T-helper 2 cell (primary cell): Measurements from ENCODE around the gene PIM2.
"Not testable (repeated sequence)": the region's sequence is repeated elsewhere in the genome, so short reads cannot be mapped to it uniquely, and the experiment has no call there.

Experiments used
- DNase-seq, 5 experiments: peaks; one replicate each; pipeline versions ENCODE4 v3.0.0 to v3.0.0-alpha.2; 2012 to 2022

PIM2 gene

DNA sequence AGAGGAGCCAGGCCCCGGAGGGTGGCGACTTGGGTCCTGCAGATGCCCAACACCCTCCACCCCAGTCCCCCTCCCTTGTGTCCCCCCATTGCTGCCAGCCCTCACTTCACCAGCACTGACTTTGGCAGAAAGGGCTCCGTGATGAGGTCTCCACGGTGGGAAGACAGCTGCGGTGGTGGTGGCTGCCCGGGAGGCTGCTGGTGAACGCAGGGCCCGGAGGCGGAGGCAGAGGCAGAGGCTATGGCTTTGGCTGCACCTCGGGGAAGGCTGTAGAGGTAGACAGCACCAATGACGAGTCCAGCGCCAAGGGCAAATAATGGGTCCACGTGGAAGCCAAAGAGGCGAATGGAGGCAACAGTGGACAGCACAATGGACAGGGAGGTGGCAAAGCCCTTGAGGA is 14.2 kb downstream of the PIM2 start:
- DNase-seq, result no peak

DNA sequence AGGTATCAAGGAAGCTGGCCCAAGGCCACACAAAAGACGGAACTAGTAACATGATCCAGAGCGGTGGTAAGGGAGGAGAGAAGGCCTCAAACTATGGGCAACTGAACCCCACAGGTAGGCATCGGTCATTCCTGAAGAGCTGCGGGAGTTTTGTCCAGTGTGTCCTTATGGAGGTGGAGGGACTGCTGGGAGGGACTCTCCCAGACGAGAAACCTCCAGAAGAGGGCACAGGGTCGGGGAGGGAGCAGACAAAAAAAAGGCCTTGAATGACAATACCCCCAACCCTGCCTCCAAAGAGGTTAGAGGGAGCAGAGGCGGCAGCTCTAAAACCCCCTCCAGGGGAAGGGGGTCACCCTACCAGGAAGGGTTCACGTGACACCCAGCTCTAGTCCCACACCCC is 14.6 kb downstream of the PIM2 start:
- no peak for DNase-seq

DNA sequence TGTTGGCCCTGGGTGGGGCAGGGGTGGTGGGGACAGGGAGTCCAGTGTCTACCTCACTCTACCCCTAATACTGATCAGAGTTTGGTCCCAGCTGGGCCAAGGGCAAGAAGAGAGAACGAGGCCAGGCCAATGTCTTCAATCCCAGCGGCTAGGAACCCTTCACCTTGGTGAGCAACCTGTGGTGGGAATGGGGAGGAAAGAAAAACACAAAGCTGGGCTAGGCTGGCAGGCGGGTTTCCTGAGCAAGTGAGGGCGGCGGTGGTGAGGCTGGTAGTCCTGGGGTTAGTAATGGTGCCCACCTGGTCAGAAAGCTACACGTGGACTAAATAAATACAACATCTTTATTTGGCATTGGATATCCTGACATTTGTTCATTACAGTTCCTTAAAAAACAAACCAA is 15.5 kb downstream of the PIM2 start:
- DNase-seq, result no peak

DNA sequence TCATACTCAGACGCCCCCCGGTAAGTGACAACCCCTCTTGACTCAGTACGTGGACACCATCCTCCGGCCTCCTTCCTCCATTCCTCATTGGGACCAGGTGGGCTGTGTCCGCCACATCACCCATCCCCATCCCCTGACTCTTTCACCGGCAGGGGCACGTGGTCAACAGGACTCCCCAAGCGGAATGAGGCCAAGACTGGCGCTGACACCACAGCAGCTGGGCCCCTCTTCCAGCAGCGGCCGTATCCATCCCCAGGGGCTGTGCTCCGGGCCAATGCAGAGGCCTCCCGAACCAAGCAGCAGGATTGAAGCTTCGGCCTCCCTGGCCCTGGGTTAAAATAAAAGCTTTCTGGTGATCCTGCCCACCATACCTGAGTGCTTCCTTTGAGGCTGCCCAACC is 16.0 kb downstream of the PIM2 start:
- no peak for DNase-seq

DNA sequence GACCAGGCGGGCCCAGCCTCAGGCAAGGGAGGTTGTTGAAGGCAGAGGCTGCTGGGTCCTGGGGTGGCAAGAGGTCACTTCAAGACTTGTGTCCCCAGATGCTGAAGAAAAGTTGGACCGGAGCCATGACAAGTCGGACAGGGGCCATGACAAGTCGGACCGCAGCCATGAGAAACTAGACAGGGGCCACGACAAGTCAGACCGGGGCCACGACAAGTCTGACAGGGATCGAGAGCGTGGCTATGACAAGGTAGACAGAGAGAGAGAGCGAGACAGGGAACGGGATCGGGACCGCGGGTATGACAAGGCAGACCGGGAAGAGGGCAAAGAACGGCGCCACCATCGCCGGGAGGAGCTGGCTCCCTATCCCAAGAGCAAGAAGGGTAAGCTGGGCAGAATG is 16.7 kb downstream of the PIM2 start:
- DNase-seq, result no peak

DNA sequence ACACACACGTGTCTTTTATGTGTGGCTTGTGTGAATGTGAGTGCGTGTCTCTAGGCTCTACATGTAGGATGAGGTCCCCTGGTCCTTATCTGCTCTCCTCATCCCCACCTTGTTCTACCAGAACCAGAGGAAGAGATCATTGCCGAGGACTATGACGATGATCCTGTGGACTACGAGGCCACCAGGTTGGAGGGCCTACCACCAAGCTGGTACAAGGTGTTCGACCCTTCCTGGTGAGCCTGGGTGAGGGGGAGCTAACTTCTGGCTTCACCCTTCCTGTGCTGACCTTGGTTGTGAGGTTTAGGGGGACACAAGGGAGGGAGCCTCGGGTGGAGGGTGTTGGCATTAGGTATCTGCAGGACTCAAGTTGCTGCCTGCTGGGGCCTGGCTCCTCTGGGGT is 17.8 kb downstream of the PIM2 start:
- no peak for DNase-seq

DNA sequence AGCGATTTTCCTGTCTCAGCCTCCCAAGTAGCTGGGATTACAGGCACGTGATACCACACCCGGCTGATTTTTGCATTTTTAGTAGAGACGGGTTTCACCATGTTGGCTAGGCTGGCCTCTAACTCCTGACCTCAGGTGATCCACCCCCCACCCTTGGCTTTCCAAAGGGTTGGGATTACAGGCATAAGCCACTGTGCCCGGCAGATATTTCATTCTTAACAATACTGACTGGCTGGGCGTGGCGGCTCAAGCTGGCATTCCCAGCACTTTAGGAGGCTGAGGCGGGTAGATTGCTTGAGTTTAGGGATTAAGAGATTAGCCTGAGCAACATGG is 19.8 kb downstream of the PIM2 start:
- no peak for DNase-seq

DNA sequence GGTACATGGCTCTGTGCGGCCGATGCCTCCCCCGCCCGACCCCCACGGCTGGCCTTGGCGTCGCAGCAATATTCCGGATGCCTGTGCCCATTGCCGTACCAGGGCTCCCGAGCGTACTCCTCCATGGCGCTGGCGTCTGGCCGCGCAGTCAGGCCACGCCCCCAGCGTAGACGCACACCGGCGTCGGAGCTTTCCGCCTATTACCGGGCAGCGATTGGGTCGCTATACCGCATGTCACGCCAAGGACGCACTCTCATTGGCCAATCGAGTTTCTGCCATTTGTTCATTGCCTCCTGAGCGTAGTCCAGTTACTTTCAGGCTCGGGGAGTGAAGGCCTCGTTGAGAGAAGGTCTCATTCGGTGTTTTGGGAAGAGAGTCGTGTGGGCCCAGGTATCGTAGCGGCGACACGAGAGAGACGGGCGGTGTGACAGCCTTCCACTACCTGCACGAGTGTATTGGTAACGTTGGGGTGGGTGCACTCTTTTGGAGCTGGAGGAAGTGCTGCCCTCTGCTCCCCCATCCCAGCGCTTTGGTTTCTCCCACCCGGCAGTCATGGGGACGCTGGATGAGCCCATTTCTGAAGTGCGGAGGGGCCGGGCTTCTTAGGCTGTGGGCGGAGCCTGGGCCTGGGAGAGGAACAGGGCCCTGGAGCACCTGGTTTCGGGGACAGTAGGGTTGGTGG is 21.1 kb downstream of the PIM2 start, which contains the start of the genes PQBP1 and TIMM17B:
TSS of gene PQBP1 (plus strand) at position 306 of the 682 bp plus-strand sequence. CDS start 580 bp downstream, outside the sequence.
TSS of gene TIMM17B (minus strand) at position 144 of the 682 bp plus-strand sequence. CDS start at position 125, 19 bp downstream.
- peak; percentile 66 to 97 (median 83) for DNase-seq

DNA sequence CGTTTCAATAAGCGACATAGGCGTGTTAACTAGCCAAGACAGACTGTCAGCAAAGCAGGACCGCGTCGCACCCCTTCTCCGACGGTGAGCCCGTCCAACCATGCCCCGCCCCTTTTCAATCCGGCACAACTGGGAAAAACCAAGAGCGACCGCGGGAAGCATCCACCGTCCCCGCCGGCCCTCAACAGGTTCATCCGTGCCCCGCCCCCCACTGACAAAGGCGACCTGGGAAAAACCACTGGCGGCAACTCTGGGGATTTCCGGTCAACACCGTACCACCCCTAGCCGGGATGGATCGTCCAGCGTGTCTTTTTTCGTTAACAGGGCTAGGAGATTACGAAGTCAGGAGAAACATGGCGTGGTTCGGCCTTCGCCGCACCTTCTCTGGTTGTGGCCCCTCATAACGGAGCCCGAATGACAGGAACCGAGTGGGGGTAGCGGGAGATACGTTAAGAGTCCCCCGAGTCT is 21.6 kb downstream of the PIM2 start:
- peak; percentile 30 to 78 (median 49) for DNase-seq

DNA sequence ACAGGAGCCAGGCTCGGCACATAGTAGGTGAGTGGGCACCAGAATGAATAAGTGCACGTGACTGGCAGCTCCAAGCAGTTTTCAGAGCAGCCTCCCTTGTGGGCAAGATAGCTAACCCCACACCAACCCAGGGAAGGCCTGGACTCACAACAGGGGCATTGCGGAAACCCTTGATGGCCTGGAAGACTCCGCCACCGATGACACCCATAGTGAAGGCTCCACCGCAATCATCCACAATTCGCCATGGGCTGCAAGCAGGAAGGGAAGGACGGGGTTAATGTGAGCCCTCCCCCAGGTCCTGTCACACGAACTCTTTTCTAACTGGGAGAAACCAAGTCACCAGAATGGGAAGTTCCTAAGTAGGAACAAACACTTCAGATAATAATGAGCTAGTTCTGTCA is 22.2 kb downstream of the PIM2 start:
- DNase-seq, result no peak

DNA sequence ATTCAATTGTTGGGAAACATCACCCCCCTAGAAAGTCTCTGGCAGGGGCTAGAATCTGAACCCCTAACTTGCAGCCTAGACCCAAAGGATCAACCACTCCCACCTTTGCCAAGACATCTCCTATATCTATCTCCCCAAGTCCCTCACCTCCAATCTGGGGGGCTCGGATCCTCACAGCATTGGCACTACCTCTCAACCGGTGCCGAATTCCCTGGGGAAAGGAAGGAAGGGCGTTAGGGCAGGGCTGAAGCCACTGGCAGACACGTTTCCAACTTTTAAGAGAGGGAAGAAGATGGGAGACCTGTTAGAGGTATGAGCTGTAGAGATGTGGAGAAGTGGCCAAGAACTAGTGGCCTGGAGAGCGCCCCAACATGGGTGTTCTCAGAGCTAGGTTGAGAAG is 23.9 kb downstream of the PIM2 start:
- DNase-seq, result no peak

DNA sequence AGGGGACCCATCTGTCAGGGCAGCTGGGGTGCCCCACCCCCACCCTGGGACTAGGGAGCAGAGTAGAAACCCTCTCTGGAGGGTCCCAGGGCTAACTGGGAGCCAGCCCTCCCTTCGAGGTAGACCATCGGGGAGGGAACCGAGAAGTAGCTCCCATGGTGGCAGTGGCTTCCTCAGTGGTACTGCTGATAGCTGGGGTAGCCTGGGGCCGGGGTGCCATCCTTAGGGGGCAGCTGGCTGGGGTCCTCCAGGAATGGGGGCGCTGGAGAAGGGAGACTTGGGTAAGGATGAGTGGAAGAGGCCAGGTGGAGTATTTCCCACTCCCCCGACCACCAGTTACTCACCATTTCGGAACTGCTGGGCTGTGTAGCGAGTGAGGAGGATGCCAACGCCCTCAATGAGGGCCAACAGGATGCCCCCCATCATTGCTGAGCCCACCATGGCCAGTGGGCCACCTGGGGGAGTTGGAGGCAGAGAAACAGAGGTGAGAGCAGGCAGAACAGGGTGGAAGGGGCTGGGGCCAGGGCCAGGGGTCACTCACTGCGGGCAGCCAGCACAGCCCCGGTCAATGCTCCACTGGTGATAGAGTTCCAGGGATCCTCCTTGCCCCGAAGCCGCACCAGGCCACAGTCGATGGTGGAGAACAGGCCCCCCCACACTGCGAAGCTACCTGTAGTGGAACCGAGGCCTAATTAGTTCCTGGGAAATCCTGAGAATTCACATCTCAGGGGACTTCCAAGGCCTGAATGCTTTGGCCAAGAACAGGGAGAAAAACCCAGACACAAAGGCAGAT is 25.1 kb downstream of the PIM2 start:
- no peak for DNase-seq

DNA sequence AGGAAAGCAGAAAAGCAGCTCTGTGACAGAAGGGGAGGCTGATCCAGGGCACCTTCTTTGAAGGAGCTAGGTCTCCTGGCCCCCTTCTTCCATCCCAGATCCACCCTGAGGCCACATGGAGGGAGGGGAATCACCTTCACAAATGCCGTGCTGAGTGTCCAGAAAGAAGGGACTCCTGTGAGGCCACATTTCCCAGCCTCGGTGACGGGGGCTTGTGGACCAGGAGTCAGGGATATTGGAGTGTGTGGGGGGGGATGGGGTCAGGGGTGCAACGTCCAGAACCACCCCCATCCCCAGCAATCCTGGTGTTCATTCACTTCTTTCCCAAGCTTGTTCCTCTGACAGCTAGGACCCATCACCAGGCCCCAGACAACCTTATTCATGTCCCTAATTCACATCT is 25.9 kb downstream of the PIM2 start:
- DNase-seq, result no peak

DNA sequence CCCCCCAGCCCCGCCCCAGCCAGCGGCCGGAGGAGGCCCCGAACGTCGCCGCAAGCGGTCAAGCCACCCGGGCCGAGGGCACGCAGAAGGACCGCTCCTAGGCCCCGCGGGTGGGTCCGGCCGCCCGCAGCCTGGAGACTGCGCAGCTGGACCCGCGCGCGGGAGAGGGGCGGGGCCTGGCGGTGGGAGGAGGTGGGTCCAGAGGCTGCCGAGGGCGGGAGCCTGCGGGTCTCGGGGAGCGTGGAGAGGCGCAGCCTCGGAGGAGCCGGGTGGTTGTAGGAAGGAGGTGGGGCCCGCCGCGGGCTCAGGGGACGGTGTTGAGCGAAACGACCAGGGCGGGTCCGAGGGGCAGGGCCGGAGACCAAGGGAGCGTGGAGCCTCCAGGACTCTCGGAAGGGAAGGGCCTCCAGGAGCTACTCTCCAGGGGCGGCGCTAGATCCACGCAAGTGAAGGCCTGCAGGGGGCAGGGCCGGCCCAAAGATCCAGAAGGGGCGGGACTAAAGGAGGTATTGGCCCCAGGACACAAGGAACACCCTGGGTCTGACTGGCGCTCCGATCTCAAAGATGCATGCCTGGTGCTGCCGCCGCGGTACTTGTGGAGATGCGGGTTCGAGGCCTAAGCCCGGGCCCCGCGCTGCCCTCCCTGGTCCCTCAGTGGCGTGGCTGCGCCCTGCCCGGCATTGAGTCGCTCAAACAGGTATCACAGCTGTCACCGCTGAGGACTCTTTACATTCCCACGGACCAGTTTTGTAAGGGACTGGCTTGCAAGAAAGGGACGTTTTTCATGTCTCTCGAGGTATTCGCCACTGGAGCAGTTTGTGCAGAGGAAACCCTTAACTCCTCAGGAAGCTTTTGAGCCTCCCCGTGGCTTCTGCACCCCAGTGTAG is 27.2 kb downstream of the PIM2 start:
- peak; percentile 46 to 79 (median 67) for DNase-seq

DNA sequence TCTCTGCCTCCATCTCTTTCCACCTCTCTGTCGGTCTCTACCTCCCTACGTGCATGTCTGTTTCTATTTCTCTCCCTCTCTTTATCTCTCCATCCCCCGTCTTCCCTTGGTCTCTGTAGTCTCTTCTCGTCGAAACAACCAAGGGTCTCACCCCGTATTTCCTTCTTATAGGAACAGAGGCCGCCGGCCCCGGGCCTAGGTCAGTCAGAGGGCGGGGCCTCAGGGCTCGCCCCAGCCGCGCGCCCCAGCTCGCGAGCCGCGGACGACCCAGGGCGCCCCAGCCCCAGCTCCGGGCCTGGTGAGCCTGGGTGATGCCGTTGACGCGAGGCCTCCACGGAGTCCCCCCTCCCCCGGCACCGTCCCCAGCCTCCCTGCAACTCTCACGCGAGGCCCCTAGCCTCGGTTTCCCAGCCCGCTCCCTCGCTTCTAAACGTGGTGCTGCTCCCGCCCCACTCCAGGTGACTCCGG is 27.9 kb downstream of the PIM2 start:
- DNase-seq, result peak in 1 of 5 experiments; percentile 40

DNA sequence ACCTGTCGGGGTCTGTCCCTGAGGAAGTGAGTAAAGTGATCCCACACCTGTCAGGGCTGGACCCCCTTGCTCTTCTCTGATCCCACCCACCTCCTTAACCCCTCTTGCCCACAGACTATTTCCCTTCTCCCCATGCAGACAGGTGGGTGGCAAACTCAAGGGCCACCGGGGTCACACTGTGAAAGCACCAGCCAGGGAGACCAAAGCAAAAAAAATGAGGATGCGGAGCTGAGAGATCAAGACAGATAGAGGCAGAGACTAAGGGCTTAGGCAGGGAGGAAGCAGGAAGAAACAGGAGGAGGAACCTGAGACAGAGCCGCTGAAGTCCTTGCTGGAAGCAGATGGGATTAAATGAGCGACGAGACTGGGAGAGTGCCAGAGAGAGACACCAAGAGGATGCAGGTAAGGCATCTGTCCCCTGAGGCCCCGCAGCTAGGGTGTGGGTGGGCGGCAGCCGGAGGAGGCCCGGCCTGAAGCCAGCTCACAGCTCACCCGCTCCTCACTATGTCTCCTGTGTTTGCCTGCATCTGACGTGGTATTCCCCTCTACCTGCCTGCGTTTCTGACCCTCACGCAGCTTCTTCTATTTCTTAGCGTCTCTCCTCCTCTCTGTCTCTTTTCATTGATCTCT is 28.4 kb downstream of the PIM2 start:
- no peak for DNase-seq

DNA sequence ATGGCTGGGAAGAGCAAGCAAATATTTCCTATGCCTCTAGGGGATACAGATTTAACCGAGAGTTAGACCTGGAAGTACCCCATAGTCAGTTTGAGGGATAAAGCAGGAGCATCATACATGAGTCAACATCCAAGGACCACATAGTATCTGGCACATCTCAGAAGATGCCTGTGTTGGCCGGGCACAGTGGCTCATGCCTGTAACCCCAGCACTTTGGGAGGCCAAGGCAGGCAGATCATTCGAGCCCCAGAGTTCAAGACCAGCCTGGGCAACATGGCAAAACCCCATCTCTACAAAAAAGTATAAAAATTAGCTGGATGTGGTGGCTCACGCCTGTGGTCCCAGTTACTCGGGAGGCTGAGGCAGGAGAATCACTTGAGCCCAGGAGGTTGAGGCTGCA is 32.2 kb downstream of the PIM2 start:
- not testable (repeated sequence) for DNase-seq

DNA sequence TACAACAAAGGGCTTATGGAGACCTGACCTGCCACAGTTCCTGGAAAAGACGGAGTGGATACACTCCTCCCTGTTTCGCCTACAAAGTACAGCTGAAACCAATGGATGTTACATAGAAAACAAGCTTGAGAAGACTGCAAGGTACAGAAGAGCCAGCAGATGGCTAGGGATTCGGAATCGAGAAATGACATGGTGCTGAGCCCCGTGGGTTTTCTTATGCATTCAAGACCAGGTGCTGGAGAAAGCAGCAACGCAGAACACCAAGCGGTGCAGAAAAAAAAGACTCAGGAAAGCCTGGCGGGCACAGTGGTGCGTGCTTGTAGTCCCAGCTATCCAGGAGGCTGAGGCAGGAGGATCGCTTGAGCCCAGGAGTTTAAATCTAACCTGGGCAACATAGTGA is 35.1 kb downstream of the PIM2 start:
- DNase-seq, result no peak

DNA sequence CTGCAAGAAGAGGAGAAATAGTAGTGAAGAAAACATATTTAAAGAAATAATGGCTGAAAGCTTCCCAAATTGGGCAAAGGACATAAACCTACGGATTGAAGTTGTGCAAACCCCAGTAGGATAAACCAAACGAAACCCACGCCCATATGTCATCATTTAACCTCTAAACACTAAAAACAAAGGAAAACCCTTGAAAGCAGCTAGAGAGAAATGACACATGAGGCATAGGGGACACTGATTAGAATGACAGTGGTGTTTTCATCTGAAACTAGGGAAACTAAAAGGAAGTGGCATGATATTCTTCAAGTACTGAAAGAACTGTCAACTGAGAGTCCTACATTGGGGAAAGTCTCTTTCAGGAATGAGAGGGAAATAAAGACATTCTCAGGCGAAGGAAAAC is 41.9 kb downstream of the PIM2 start:
- not testable (repeated sequence) for DNase-seq

DNA sequence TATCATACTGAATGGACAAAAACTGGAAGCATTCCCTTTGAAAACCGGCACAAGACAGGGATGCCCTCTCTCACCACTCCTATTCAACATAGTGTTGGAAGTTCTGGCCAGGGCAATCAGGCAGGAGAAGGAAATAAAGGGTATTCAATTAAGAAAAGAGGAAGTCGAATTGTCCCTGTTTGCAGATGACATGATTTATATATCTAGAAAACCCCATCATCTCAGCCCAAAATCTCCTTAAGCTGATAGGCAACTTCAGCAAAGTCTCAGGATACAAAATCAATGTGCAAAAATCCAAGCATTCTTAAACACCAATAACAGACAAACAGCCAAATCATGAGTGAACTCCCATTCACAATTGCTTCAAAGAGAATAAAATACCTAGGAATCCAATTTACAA is 46.8 kb downstream of the PIM2 start:
- not testable (repeated sequence) for DNase-seq

DNA sequence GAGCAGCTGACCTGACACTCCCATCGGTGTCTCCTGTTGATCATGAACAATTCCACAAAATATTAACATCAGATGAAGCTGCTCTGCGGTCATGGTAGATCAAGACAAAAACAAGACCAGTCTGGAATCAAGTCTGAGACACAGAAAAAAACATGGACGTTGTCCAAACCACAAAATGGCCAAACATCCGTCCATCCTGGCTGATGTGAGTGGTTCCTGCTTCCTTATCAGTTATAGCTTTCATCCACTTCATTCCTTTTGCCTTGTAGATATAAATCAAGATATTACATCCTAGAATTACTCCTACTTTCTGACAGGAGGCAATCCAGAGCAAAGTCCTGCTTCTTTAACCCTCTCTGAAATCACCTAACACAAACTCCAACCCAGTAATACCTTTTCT is 54.6 kb downstream of the PIM2 start:
- no peak for DNase-seq
